ENCODE data around the gene COMMD2.

DNA sequence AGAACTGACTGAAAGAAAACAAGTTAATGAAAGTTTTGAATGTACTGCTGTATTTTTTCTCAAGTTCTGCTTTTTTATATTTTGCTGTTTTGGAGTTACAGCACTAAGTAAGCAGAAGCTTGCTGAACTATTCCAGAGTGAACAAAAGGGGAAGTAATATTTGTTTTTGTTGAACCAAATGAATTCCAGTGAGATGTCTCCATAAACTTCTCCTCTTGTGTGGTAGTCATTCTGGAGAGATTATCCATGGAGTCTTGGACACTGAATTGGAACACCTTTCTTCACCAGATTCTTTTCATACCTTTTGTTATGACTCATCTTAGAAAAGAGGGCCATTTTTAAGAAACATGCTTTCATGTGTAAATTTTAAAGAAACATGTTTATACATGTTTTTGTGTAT is 31.3 kb upstream of the COMMD2 start:
- TF ChIP-seq POLR2A (IDR thresholded peaks at IDR 0.05): no peak
- TF ChIP-seq, protein P1, sequence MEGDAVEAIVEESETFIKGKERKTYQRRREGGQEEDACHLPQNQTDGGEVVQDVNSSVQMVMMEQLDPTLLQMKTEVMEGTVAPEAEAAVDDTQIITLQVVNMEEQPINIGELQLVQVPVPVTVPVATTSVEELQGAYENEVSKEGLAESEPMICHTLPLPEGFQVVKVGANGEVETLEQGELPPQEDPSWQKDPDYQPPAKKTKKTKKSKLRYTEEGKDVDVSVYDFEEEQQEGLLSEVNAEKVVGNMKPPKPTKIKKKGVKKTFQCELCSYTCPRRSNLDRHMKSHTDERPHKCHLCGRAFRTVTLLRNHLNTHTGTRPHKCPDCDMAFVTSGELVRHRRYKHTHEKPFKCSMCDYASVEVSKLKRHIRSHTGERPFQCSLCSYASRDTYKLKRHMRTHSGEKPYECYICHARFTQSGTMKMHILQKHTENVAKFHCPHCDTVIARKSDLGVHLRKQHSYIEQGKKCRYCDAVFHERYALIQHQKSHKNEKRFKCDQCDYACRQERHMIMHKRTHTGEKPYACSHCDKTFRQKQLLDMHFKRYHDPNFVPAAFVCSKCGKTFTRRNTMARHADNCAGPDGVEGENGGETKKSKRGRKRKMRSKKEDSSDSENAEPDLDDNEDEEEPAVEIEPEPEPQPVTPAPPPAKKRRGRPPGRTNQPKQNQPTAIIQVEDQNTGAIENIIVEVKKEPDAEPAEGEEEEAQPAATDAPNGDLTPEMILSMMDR (IDR thresholded peaks at IDR 0.05): no peak

Measured in lower leg skin (tissue), 3 donors.